K562 (cell line): ENCODE data around the gene GCN1. TPM values are rescaled to one million over a fixed set of nuclear protein-coding genes. Genes with fewer than 3 reads are reported as not detected.

Source experiments
- ARID1B ChIP-seq: fragments of 450-650 bp; IDR thresholded peaks from 2 replicates; pipeline ENCODE4 v1.6.1; 2016; ENCODE audit warnings: antibody characterized with exemption, mild to moderate bottlenecking, inconsistent platforms
- ATF7 ChIP-seq: fragments of 450-650 bp; IDR thresholded peaks from 2 replicates; pipeline ENCODE4 v1.7.1; 2014; ENCODE audit warnings: mild to moderate bottlenecking, moderate library complexity
- BCLAF1 ChIP-seq, 2 experiments: fragments of 450-650 bp in 1 of 2; IDR thresholded peaks; 2 replicates each; pipeline ENCODE4 v1.6.1; 2011 to 2017; ENCODE audit warnings: low read depth in 2 of 2, antibody characterized with exemption in 1 of 2, borderline replicate concordance in 1 of 2, low read length in 1 of 2, mild to moderate bottlenecking in 1 of 2, mixed read lengths in 1 of 2; ENCODE audit not compliant: control insufficient read depth in 1 of 2
- ESRRB ChIP-seq: fragments of 250-450 bp; sonication (Bioruptor Pico); IDR thresholded peaks from 2 replicates; pipeline ENCODE4 v1.5.0; 2020; ENCODE audit warnings: mild to moderate bottlenecking, moderate library complexity, borderline replicate concordance
- ETV5 ChIP-seq: sonication (generic); formaldehyde crosslinking; IDR thresholded peaks from 2 replicates; pipeline ENCODE4 v1.4.0; 2020; ENCODE audit warnings: low read depth, mild to moderate bottlenecking, missing genetic modification reagents
- FOXJ2 ChIP-seq: fragments of 200-800 bp; sonication (Bioruptor generic); IDR thresholded peaks from 2 replicates; pipeline ENCODE4 v1.6.1; 2016; ENCODE audit warnings: missing genetic modification characterization, missing compliant biosample characterization
- FUS ChIP-seq: fragments of 200-400 bp; formaldehyde crosslinking; optimal IDR thresholded peaks from 2 replicates; pipeline ENCODE3; 2017; ENCODE audit warnings: low read depth, low read length
- GATAD2A ChIP-seq: fragments of 450-650 bp; IDR thresholded peaks from 2 replicates; pipeline ENCODE4 v1.6.1; 2017
- HES1 ChIP-seq: fragments of 450-650 bp; IDR thresholded peaks from 2 replicates; pipeline ENCODE4 v1.6.1; 2016; ENCODE audit warnings: low read depth, mild to moderate bottlenecking, moderate library complexity
- NR2F6 ChIP-seq: fragments of 450-650 bp; formaldehyde crosslinking; IDR thresholded peaks from 2 replicates; pipeline ENCODE4 v1.4.0; 2020; ENCODE audit warnings: mild to moderate bottlenecking
- NR3C1 ChIP-seq: sonication (generic); formaldehyde crosslinking; IDR thresholded peaks from 2 replicates; pipeline ENCODE4 v1.8.1; 2022; ENCODE audit warnings: missing genetic modification reagents
- PTTG1 ChIP-seq: fragments of 450-650 bp; IDR thresholded peaks from 2 replicates; pipeline ENCODE4 v1.6.1; 2016; ENCODE audit warnings: low read depth, mild to moderate bottlenecking, missing genetic modification characterization, missing compliant biosample characterization
- ZNF253 ChIP-seq: fragments of 250-450 bp; sonication (Bioruptor Pico); conservative IDR thresholded peaks from 2 replicates; pipeline ENCODE4 v1.6.1; 2021; ENCODE audit warnings: mild to moderate bottlenecking
- ZNF311 ChIP-seq: fragments of 250-450 bp; sonication (Bioruptor Pico); IDR thresholded peaks from 2 replicates; pipeline ENCODE4 v1.4.0; 2020; ENCODE audit warnings: mild to moderate bottlenecking, moderate library complexity
- ZNF609 ChIP-seq: sonication (generic); formaldehyde crosslinking; IDR thresholded peaks from 2 replicates; pipeline ENCODE4 v1.8.1; 2023; ENCODE audit warnings: missing genetic modification reagents, mild to moderate bottlenecking, borderline replicate concordance
- ZNF668 ChIP-seq: fragments of 250-450 bp; sonication (Bioruptor Pico); IDR thresholded peaks from 2 replicates; pipeline ENCODE4 v1.8.0; 2022; ENCODE audit warnings: mild to moderate bottlenecking, inconsistent platforms
- polyA plus RNA-seq, 8 experiments: library from polyadenylated mRNA; depleted of rRNA in 4 of 8; stranded (reverse) in 5 of 8; unstranded in 3 of 8; fragments of >200 nt; fragmentation: Nextera tagmentation in 2 of 8; fragmentation: Illumina TruSeq in 1 of 8; extraction: Ambion mirVana in 2 of 8; extraction: Trizol in 1 of 8; gene quantifications; 2 replicates each; pipeline versions ENCODE4 v1.2.1 to v1.2.3, GENCODE V29; 2011 to 2014; ENCODE audit warnings: inconsistent platforms in 1 of 8, missing spikeins in 1 of 8
- total RNA-seq, 7 experiments: library from RNA; depleted of rRNA in 6 of 7; stranded (reverse); fragments of >200 nt in 6 of 7; fragmentation: Illumina TruSeq in 2 of 7; extraction: Trizol in 2 of 7; gene quantifications; 2 replicates each; pipeline versions ENCODE4 v1.2.1 to v1.2.3, GENCODE V29; 2011 to 2021; ENCODE audit warnings: low replicate concordance in 1 of 7
- TF ChIP-seq, protein P1 (sequence below): fragments of 450-650 bp; conservative IDR thresholded peaks from 2 replicates; pipeline ENCODE4 v1.6.1; 2016; ENCODE audit warnings: missing genetic modification characterization, low read depth, mild to moderate bottlenecking, control low read depth, missing compliant biosample characterization

The GCN1 gene
- total and polyA plus RNA-seq, 9 of the 15 experiments (the other 6 are each of a cell fraction or from before 2014, with no cell fraction given): 11.9 to 190 (median 51.7) TPM

DNA sequence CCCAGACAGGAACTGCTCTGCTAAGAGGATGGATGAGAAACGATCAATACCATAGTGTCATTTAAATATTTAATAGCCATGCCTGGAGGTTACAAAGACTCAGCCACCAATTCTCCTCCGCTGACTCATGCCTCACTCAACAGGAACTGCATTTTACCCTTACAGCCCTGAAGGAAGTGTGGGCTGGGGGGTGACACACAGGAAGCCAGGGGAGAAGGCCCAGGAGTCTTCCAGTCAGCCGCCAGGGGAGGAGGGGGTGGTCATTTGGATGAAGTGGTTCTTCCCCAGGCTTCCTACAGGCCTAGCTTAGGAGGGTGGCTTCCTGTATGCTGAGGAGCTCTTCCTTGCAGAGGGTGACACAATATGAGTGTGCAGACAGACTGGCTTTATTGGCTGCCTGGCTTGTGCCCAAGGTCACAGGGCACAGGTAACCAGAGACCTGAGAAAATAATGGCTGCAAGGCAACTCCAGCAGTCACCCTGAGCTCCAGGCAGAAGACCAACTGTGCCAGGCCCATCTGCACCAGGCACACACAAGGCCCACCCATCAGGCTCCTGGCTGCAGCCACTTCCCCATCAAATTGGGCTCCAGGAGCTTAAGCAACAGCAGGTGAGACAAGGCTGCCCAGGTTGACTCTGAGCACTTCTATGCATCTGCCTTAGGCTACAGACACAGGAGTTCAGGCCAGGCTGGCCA is 36.9 kb upstream of the GCN1 start (continued):
- no peak for TF ChIP-seq ZNF253
- no peak for TF ChIP-seq ESRRB (CRISPR knock-in tag)
- no peak for TF ChIP-seq HES1
- no peak for TF ChIP-seq FUS
- TF ChIP-seq ZNF311 (CRISPR knock-in tag): no peak
- peak; percentile 80 for TF ChIP-seq ARID1B
- TF ChIP-seq GATAD2A: 0 out of 2 replicates have a peak, but pooled peaks have one; percentile 25
- no peak for TF ChIP-seq FOXJ2 (tag)
- TF ChIP-seq, protein P1, sequence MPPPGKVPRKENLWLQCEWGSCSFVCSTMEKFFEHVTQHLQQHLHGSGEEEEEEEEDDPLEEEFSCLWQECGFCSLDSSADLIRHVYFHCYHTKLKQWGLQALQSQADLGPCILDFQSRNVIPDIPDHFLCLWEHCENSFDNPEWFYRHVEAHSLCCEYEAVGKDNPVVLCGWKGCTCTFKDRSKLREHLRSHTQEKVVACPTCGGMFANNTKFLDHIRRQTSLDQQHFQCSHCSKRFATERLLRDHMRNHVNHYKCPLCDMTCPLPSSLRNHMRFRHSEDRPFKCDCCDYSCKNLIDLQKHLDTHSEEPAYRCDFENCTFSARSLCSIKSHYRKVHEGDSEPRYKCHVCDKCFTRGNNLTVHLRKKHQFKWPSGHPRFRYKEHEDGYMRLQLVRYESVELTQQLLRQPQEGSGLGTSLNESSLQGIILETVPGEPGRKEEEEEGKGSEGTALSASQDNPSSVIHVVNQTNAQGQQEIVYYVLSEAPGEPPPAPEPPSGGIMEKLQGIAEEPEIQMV (tag): no peak
- no peak for TF ChIP-seq NR2F6
- TF ChIP-seq ETV5: peak; percentile 94
- TF ChIP-seq ZNF668 (CRISPR knock-in tag): no peak
- no peak for TF ChIP-seq PTTG1 (tag)
- TF ChIP-seq ATF7: peak; percentile 44; the same call in 1 of the 2 replicates
- TF ChIP-seq BCLAF1 (IDR thresholded peaks at IDR 0.05; ENCODE audit: borderline replicate concordance in 1 of 2, control insufficient read depth in 1 of 2, low read depth in 2 of 2, low read length in 1 of 2): no peak
- no peak for TF ChIP-seq ZNF609 (CRISPR knock-in tag)
- no peak for TF ChIP-seq NR3C1 (CRISPR knock-in tag)
